Femur (tissue), 1 donor: ENCODE measurements around the gene GOT1.

ENCODE experiments used
- DNase-seq: peaks from one replicate; pipeline ENCODE4 v3.0.0-alpha.2; 2017

GOT1 gene

DNA sequence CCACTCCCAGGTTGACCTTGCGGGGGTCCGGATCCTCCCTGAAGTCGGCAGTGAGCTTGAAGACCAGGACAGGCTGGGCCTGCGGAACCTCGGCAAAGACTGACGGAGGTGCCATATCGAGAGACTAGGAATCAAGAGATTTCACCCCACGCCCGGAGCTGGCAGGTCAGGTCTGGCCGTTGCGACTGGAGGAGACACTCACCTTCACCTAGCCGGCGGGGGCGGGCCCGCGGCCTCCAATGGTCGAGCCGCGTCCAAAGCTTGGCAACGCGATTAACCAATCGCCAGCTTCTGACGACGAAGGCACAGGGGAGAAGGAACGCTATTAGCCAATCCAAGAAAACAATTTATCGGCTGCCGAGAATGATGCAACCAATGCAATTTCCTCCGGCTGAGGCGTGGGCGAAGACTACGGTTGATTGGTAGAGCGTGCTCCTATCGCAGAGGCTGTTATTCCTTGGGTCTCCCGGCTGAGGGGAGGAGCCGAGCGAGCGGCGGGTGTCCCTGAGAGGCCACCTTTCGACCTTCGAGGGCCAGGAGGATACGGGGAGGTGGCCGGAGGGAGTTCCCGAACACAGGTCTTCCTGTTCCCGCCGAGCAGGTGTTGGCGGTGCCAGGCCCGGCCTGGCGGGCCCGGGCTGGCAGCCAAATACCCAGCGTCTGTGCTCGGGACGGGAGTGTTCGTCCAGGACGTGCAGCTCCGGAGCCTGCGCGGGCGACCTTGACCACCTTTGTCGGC is at the start of gene GOT1:
Gene GOT1, minus strand, starts transcription at position 174 of the 739 bp plus-strand sequence. Its CDS starts 59 bp downstream, at position 115.
- peak; percentile 98 for DNase-seq

DNA sequence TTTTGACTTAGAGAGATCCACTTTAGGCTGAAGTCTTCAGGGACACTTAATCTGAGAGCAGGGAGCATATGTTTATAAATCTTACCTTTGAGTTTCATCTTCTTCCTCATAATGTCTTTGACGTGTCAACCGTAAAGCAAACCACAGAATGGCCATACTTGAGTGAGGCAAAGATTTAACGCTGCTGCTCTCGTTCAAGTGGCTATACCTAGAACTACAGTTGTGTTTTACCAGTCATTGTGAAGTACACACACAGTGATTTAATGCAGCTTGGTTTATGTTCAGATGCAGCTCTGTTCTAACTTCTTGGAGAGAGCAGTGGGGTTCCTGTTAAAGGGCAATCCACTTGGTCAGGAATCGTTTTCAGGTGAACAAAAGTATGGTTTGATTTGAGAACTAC is 39.9 kb upstream of the GOT1 start:
- DNase-seq, result no peak

DNA sequence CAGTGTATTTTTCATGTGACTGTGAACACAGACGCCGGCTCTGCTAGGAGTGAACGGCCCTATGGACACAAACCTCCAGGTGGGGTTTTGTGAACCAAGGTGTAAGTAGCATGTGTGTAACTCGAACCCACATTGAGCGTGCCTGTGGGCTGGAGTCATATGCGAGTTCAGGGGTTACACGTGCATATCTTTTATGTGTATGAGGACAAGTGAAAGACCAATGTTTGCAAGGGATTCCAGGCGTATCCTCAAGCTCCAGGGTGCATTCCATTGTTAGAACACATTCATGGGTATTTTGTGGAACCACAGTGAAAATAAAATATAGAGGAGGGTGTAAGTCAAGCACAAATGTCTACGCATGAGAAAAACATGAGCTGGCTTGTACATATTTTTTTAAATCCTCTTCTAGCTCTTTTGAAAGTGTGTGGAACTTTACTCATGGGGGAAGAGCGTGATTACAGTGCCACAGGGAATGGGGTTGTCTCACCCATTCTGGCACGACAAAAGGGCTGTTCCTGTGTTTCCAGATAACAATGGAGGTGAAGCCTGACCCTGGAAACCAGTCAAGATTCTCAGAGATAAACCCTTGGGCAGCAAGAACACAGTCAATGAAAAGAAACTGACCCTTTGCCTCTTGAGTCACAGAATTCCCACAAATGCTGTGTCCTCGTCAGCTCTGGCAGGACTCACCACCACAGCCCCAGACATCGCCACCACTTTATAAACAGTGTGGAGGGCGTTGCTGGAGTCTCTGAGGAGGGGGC is 37.0 kb upstream of the GOT1 start:
- no peak for DNase-seq

DNA sequence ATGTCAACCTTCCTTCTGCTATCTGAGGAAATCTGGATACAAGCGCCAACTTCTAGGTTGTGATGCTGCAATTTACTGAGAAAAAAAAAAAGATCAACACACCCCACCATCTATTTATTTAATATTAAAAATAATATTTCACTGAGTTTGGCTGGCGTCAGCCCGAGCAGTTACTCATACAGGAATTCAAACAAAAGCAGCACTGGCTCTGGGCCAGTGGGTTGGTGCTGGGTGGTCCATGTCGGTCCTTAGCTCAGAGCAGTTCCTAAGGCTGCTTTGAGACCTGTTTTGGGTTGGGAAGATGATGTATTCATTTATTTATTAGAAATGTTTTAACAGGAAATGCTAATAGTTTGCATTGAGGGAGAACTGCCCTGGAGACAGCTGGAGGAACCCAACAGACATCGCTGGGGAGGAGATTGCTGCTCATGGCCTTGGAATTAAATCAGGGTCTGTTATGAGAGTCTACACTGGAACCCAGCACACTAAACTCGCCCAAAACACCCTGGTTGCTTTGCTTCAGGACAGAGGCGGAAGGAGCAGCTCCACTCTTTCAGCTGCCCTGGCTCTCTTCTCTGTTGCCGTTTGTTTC is 36.3 kb upstream of the GOT1 start:
- DNase-seq, result no peak

DNA sequence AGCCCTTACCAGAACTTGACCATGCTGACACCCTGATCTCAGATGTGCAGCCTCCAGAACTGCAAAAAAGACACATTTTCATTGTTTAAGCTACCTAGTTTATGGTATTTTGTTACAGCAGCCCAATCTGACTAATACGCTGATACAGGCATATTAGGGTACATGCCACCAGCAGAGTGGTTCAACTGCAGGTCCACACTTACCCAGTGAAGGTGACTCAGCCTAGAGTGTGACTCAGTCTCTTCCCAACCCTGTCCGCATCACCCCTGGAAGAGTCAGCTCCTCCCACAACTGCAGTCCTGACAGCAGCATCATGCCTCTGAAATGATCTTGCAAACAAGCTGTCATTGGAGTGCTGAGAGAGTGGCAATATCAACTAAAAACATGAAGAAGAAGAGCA is 30.8 kb upstream of the GOT1 start:
- no peak for DNase-seq

DNA sequence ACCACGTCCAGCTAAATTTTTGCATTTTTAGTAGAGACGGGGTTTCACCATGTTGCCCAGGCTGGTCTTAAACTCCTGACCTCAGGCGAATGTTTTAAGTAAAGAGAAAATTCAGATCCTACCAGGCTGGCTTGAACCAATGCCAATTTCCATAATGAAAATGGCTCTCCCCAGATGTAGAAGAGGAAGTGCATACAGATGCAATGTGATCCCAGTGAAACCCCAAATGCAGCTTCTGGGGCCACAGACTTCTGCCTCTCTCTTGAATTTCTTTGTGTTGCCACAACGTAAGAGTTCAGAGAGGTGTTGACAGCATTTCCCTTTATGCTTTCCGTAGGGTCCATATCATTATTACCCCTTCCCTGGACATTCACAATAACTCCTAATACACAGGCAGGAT is 29.6 kb upstream of the GOT1 start:
- no peak for DNase-seq

DNA sequence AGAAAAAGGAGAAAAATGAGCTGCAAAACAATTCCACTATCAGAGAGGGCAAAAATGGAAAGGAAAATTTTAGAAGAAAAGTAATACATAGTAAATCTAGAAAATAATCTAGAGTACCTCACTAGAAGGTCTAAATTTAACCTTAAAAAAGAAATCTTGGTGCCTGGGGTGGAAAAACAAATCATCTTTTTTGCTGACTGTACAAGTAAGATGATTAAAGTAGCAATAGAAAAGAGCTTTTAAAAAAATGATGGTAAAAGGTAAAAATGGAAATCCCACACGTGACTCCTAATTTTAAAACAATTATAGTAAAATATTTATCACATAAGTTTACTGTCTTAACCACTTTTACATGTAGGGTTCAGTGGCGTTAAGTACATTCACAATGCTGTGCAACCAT is 28.8 kb upstream of the GOT1 start:
- DNase-seq, result no peak

DNA sequence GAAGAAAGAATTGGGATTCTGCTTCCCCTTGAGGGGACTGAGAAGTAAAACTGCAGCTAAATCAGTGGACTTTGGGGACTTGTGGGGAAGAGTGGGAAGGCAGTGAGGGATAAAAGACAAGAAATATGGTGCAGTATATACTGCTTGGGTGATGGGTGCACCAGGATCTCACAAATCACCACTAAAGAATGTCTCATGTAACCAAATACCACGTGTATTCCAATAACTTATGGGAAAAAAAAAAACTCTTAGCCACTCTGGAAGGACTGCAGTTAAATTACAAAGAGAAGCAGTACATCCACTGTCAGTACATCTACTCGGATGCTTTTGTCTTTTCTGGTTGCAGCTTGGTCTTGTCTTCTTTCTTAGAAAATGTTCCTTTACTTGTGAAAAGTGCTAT is 27.4 kb upstream of the GOT1 start:
- no peak for DNase-seq

DNA sequence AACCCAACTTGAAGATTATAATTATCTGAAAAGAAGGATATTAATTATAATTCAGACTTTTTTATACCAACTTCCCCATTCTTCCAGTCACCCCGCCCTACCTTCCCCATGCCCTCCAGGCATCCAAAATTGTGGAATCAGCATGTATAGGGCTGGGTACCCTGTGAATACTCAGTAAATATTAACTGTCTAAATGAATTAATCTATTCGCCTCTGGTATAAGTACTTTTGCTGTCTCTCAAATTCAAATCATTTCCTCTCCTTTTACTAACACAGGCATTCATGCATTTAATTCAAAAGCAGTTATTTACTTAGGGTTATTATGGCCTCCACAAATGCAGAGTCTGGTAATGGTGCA is 26.5 kb upstream of the GOT1 start:
- no peak for DNase-seq

DNA sequence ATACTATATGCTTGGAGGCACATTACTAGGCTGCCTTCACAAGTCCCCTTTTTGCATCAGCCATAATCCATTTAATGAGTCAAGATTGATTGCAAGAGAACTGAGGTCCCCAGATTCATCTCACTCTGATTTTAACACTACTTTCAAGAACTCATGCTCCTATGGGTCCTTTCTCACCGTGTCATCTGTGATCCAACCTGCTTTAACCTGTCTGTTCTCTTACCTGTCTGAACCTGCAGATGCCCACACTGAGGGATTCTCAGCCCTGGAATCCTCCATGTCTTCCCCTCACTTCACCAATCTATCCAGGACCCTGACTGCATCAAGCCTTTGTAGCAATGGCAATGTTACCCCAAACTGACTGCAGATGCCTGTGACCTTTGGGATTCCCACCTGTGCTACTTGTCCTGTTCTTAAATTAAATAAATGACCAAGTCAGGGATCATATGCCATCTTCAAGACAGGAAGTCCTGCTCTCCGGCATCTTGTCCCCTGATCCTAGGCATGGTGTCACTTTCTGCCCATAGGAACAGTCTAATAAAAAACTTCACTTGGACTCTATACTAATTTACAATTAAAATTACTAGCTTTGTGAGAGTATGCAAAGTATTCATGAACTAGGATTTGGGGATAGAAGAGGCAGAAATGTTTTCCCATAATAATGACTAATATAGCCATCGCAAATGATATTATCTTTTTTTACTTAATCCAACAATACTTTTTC is 25.9 kb upstream of the GOT1 start:
- DNase-seq, result no peak

DNA sequence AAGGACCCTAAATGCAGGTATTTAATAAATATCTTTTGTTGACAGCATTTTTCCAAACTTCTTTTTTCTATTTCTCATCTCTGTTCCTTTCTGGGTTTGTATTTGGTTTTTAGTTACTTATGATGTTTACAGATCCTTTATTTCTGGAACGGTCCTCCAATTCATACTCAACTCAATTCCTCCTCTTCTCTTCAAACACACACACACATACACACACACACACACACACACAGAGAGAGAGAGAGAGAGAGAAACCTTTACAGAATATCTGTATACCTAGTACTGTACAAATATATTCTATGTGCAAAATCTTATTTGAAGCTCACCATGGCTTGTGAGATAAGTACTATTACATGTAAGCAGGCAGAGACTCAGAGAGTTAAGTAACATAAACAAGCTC is 21.6 kb upstream of the GOT1 start:
- DNase-seq, result no peak

DNA sequence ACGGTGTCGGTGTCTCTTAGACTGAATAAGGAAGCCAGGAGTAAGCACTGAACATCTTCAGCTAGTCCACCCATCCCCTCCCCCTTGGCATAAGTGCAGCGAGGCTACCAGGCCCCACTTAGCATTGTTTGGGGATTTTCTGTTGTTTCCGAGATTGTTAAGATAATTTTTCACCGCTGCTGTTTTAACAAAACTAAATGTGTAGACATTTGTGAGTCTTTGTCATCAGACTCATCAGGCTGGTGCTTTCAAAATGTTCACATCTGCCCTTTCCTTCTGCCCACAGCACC is 21.0 kb upstream of the GOT1 start:
- no peak for DNase-seq

DNA sequence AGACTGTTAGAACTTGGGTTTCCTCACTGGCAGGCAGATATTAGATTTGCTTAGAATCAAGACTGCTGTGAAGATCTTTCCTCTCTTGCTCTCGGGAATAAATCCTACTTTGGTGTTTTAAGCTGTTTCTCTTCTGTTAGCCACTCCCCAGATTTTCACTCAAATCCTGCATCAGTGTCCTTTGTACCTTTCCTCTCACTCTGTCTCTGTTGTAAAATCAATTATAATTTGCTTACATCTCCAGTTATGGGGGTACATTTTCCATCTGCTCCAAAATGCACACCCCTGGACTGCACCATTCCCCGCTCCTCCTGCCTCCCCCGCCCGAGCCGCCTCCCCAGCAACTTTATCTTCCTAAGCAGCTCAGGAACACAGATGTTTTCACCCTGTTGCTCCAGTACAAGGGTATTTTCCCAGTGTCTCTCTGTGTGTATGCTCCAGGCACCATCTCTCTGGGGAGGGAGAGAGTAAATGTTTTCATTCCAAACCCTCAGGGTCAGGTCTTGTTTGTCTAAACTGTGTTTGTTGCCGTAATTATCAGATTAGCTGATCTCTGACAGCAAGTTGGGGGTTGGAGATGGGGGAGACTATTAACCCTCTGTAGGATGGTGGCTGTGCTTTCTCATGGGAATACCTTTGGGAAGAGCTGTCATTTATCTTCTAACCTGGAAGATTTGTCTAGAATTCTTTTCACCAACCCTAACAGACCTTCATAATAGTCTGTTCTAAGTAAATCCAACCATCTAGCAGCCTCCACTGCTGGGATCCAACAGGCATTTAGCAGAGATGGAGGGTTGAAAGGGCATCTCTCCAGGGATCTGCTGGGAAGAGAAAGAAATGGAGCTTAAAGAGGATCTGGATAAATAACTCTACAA is 20.4 kb upstream of the GOT1 start:
- no peak for DNase-seq

DNA sequence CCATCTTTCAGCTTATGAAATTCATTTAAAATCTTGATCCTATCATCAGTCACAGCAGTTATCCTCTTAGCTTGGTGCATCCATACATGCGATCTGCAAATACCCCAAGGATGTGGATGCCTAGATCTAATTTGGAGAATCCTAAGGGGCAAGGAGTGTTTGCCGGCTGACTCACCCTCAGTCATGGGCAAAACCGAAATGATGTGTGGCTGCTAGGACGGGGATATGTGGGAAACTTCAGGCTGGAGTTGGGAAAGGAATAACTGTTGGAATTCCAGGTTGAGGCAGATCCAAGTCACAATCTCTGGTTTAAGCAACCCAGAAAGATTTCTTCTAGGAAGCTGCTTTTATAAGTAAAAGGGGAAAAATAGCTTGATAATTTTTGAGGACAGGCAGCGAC is 19.7 kb upstream of the GOT1 start:
- no peak for DNase-seq

DNA sequence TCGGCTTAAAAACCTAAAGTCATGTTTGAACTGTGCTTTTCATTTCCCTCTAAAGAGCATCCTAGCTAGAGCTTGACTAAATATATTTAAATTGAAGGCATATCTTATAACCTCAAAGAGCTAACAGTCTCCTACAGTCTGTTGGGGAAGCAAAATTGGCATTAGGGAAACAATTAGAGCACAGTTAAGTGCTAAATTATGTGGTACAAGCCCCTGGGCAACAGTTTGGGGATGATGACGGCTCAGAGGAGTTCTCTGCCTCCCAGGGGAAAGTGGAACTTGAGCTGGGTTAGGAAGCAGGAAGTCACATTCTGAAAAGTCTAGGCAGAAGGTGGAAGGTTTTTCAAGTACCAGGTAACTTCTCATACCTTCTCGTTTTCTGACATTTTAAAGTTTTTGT is 18.6 kb upstream of the GOT1 start:
- DNase-seq, result no peak

DNA sequence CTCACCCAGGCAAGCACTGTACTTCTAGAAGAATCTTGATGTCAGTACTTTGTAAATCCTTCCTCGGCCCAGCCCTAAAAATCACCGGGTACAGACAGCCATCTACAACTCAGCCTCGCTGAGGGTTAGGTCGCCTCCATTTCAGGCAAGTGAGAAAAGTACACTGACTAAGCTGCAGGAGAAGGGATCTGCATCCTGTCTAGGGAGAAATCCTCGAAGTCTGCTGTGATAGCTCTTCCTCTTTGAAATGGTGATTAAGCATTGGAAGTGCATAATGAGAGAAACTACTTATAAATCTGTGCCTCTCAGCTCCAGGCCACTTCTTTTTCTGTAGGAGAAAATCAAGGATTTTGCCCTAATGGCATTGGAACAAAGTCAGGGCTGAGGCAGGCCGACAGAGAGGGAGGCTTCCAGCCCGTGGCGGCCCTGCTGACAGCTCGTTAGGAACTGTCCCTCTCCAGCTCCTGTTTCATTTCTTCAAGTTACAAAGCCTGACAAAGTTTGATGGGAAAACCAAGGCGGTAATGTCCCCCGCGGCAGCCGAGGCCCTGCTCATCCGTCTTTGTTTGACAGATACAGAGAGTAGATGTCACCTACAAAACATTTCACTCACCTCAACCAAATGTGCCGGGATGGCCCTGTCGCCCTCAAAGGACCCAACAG is 14.1 kb upstream of the GOT1 start:
- no peak for DNase-seq

DNA sequence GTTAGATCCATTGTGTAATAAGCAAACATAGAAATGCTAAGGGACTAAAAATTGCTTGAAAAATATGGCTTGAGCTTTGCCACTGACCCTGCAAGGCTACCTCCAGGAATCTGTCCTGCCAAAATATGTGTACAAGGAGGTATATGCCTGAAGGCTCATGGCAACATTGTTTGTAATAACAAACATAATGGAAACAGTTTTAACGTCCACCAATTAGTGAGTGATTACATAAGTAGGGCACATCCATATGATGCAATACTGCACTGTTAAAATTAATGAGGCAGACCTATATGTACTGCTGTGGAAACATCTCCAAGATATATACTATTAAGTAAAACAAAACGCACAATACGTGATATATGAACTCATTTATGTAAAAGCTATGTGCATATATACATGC is 13.1 kb upstream of the GOT1 start:
- DNase-seq, result no peak

DNA sequence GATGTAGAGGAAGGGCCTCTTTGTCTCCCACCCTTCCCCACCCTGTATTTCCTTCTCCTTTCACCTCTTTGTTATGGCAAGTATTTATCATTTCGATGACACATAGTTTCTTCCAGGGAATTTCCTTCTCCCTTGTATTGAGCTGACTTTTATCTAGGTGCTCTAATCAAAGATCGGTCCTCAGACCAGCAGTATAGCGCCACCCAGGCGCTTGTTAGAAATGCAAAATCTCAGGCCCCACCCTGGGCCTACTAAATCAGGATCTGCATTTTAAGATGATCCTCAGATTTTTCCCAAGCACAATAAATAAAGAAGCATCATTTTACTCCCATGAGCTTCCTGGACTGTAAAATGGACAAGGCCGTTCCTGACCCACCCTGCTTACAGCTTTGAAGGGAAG is 12.0 kb upstream of the GOT1 start:
- no peak for DNase-seq

DNA sequence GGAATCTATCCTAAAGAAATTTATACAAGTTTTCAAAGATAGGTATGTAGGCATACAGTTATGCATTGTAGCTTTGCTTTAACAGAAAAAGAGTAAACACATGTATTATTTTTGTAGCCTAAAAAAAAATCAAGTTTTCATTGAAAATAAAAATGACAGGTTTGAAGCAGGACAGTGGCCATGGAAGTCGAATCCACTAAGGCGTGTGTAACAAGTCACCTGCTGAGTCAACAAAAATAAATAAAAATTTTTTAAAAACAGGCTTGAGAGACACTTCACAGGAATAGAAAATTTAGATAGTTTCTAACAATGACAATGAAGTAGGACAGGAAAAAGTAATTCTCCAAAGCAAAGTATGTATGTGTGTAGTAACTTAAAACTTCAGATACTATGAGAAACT is 8.5 kb upstream of the GOT1 start:
- DNase-seq, result no peak

DNA sequence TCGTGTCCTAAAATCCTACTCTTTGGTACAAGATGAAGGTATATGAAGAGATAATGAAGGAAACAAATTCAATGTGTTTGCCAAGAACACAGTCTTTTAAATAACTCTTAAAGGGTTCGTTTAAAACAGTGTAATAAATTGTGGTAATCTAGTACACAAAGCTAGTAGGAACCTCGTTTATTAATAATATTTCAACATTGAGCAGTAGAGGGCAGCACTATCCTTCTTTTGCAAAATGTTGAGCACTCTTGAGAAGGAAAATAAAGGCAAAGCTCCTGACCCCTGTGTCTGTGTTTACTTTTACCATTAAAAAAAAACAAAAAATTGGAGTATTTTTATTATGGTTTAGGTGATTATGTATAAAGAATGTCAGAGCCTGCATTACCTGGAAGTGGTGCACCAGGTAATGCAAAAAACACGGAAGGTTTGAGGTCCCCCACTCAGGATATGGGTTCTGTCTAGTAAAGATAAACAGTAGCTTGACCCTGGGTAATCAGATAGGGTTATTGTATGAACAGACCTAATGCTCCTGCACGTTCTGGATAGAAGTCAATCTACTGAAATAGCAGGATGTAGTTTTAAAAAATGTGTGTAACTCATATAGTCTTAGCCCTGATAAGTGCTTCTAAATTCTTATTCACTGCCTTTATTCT is 5.7 kb upstream of the GOT1 start:
- DNase-seq, result no peak

DNA sequence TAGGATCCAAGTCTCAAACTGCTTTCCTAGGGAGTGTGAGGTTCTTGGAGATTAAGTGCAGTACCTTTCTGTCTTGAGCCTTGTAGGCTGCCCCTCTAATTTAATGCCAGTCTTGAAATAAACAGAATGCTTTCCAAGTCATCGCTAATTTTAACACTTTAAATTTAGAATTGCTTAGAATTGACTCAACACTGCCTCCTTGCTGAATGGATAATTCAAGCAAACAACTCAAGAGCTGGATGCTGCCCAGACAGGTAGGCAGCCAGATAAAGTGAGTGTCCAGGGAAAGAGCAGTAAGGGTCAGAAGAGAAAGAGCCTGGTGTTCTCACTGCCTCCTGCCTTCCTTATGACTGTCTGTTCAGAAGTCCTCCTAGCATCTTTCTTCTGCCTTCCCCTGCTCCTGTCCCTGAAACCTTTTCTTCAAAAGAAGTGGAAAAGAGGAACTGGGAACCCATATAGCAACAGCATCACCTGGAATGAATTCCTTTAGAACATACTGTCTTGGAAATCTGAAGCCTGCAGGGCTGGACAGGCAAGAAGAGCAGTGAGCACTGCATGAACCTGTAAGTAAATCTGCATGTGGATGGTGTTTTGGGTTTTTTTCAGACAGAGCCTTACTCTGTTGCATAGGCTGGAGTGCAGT is 3.1 kb upstream of the GOT1 start:
- DNase-seq, result no peak
